ENCODE results near the gene MYBPC2.
"Not testable (repeated sequence)": the region's sequence is repeated elsewhere in the genome, so short reads cannot be mapped to it uniquely, and the experiment has no call there.

The MYBPC2 gene

GRCh38 chr19:50428772-50429463 is 3.8 kb upstream of the MYBPC2 start:
- DNase-seq (ENCODE audit: low read depth), result no peak

- no peak for DNase-seq (ENCODE audit: low read depth)
Measured at GRCh38 chr19:50430888-50431342, 1.8 kb upstream of the MYBPC2 start.

GRCh38 chr19:50431343-50432220 is 1.1 kb upstream of the MYBPC2 start:
- peak; percentile 8 for DNase-seq (ENCODE audit: low read depth)

- DNase-seq (ENCODE audit: low read depth), result no peak
Measured at GRCh38 chr19:50433201-50434180, 799 bp downstream of the MYBPC2 start.

- no peak for DNase-seq (ENCODE audit: low read depth)
Measured at GRCh38 chr19:50434525-50434924, 1.8 kb downstream of the MYBPC2 start.

GRCh38 chr19:50435221-50435620 is 2.5 kb downstream of the MYBPC2 start:
- no peak for DNase-seq (ENCODE audit: low read depth)

- DNase-seq (ENCODE audit: low read depth), result no peak
Measured at GRCh38 chr19:50435627-50436026, 2.9 kb downstream of the MYBPC2 start.

GRCh38 chr19:50437862-50438449 is 5.3 kb downstream of the MYBPC2 start:
- no peak for DNase-seq (ENCODE audit: low read depth)

GRCh38 chr19:50439130-50439529 is 6.4 kb downstream of the MYBPC2 start:
- not testable (repeated sequence) for DNase-seq (ENCODE audit: low read depth)

- no peak for DNase-seq (ENCODE audit: low read depth)
Measured at GRCh38 chr19:50444059-50444458, 11.4 kb downstream of the MYBPC2 start.

- no peak for DNase-seq (ENCODE audit: low read depth)
Measured at GRCh38 chr19:50447053-50447452, 14.4 kb downstream of the MYBPC2 start.

- DNase-seq (ENCODE audit: low read depth), result no peak
Measured at GRCh38 chr19:50447750-50448149, 15.1 kb downstream of the MYBPC2 start.

- DNase-seq (ENCODE audit: low read depth), result no peak
Measured at GRCh38 chr19:50449236-50449899, 16.7 kb downstream of the MYBPC2 start.

GRCh38 chr19:50450369-50451222 is 17.9 kb downstream of the MYBPC2 start:
- no peak for DNase-seq (ENCODE audit: low read depth)

GRCh38 chr19:50451223-50451534 is 18.5 kb downstream of the MYBPC2 start:
- no peak for DNase-seq (ENCODE audit: low read depth)

GRCh38 chr19:50453243-50453642 is 20.6 kb downstream of the MYBPC2 start:
- no peak for DNase-seq (ENCODE audit: low read depth)

GRCh38 chr19:50455992-50456391 is 23.3 kb downstream of the MYBPC2 start:
- DNase-seq (ENCODE audit: low read depth), result no peak

- no peak for DNase-seq (ENCODE audit: low read depth)
Measured at GRCh38 chr19:50457300-50457699, 24.6 kb downstream of the MYBPC2 start.

- DNase-seq (ENCODE audit: low read depth), result no peak
Measured at GRCh38 chr19:50458396-50459066, 25.8 kb downstream of the MYBPC2 start.

GRCh38 chr19:50459067-50459456 is 26.4 kb downstream of the MYBPC2 start:
- DNase-seq (ENCODE audit: low read depth), result no peak
